Measurements from ENCODE around the gene DIAPH3. TPM values are rescaled to one million over a fixed set of nuclear protein-coding genes. Genes with fewer than 3 reads are reported as not detected.

Gene DIAPH3
- total RNA-seq, 2 experiments from 2014 or later: 24.9 to 34.7 TPM

DNA sequence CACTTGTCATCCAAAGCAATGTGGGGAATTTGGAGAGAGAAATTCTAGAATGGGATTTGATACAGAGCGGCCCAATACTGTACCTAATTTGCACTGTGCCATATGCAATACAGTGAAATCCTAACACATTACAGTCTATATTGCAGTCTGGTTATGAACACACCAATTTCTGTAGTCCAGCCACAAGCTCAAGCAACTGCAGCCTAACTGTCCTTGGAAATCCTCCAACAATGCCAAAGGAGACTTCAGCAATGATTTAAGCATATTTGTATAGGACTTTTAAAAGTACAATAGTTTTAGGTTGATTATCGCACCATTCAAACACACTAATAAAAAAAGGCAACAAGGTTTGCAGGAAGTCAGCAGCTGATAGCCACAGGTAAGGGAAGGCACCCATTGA, 17.3 kb downstream of the DIAPH3 start:
- DNase-seq: no peak
- Mint-ChIP-seq H3K4me1 (peaks cover 4% of the 10 kb centered on the region), H3K4me3 (no peak overlapping the region), H3K9me3 (ENCODE audit: low read depth) (no peaks in the 10 kb centered on the region), H3K27ac (no peak overlapping the region), H3K27me3 (no peaks in the 10 kb centered on the region), H3K36me3 (peaks cover 14% of the 10 kb centered on the region)
- CTCF ChIA-PET: no interaction called here
- no peak for ATAC-seq

GRCh38 chr13:60143775-60144174, 20.0 kb downstream of the DIAPH3 start:
- H3K9me3 Mint-ChIP-seq (ENCODE audit: low read depth): no peaks in the 10 kb centered on the region
- no peak overlapping the region for H3K4me3 Mint-ChIP-seq
- no peak overlapping the region for H3K27ac Mint-ChIP-seq
- CTCF ChIA-PET: no interaction called here
- no peaks in the 10 kb centered on the region for H3K27me3 Mint-ChIP-seq
- peaks cover 6% of the 10 kb centered on the region for H3K36me3 Mint-ChIP-seq
- H3K4me1 Mint-ChIP-seq: no peaks in the 10 kb centered on the region
- DNase-seq: no peak
- no peak for ATAC-seq

GRCh38 chr13:60139272-60139671, 24.5 kb downstream of the DIAPH3 start:
- H3K4me3 Mint-ChIP-seq: no peak overlapping the region
- no peaks in the 10 kb centered on the region for H3K9me3 Mint-ChIP-seq (ENCODE audit: low read depth)
- no peaks in the 10 kb centered on the region for H3K27me3 Mint-ChIP-seq
- peaks cover 2% of the 10 kb centered on the region for H3K36me3 Mint-ChIP-seq
- H3K27ac Mint-ChIP-seq: no peak overlapping the region
- H3K4me1 Mint-ChIP-seq: peaks cover 12% of the 10 kb centered on the region
- ATAC-seq (no peak), DNase-seq (no peak)
- CTCF ChIA-PET: no interaction called here

DNA sequence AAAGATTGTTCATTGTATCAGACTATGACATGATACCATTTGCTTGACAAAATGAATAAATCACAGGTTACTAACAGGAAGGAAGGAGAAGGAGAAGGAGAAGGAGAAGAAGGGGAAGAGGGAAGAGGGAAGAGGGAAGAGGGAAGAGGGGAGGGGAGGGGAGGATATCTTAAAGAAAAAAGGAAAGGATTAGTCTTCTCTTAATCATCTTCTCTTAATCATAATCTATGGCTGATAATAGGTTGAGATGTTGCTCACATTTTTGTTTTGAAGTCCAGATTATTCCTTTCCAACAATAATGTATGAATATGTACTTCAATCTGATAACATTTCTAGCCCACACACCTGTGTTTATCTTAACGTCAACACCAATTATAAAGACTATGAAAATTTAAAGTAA, 25.1 kb downstream of the DIAPH3 start:
- Mint-ChIP-seq H3K27ac (no peak overlapping the region), H3K9me3 (ENCODE audit: low read depth) (no peaks in the 10 kb centered on the region), H3K36me3 (peaks cover 6% of the 10 kb centered on the region), H3K27me3 (no peaks in the 10 kb centered on the region), H3K4me3 (no peak overlapping the region), H3K4me1 (peaks cover 16% of the 10 kb centered on the region)
- CTCF ChIA-PET: no interaction called here
- no peak for DNase-seq
- no peak for ATAC-seq

GRCh38 chr13:60137911-60138560, 25.7 kb downstream of the DIAPH3 start:
- H3K27ac Mint-ChIP-seq: no peak overlapping the region
- no peak for DNase-seq
- H3K36me3 Mint-ChIP-seq: peaks cover 6% of the 10 kb centered on the region
- no peak for ATAC-seq
- no peaks in the 10 kb centered on the region for H3K9me3 Mint-ChIP-seq (ENCODE audit: low read depth)
- H3K4me3 Mint-ChIP-seq: no peak overlapping the region
- CTCF ChIA-PET: interaction anchor here (1.5 kb wide), 1 partner anchor 27 kb away, joined by 3 read pairs; no protein-coding TSS in a partner anchor
- no peaks in the 10 kb centered on the region for H3K27me3 Mint-ChIP-seq
- H3K4me1 Mint-ChIP-seq: peaks cover 16% of the 10 kb centered on the region

GRCh38 chr13:60135344-60135743, 28.4 kb downstream of the DIAPH3 start:
- DNase-seq (no peak), ATAC-seq (no peak)
- H3K36me3 Mint-ChIP-seq: peaks cover 9% of the 10 kb centered on the region
- no peaks in the 10 kb centered on the region for H3K9me3 Mint-ChIP-seq (ENCODE audit: low read depth)
- no peak overlapping the region for H3K4me3 Mint-ChIP-seq
- no peaks in the 10 kb centered on the region for H3K27me3 Mint-ChIP-seq
- CTCF ChIA-PET: no interaction called here
- peaks cover 16% of the 10 kb centered on the region for H3K4me1 Mint-ChIP-seq
- H3K27ac Mint-ChIP-seq: no peak overlapping the region

DNA sequence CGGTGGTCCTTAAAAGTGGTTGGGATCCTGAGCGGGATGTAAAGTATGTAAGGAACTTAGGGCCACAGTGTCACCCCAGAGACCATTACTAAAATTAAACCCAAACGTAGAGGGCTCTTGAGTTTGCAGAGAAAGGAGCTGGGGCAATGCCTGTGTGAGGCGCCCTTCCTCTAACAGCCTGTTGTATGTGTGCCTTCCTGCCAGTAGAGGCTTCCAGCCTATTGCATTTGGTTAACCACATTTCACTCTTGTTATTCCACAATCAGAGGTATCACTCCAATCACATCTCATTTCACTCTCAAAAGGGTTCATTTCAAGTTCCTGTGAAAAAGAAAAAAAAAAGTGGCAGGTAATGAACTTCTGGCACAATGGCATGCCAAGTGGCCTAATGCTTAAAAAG, 29.4 kb downstream of the DIAPH3 start:
- Mint-ChIP-seq H3K4me1 (peaks cover 16% of the 10 kb centered on the region), H3K27me3 (no peaks in the 10 kb centered on the region), H3K36me3 (peaks cover 14% of the 10 kb centered on the region), H3K27ac (no peak overlapping the region), H3K9me3 (ENCODE audit: low read depth) (no peaks in the 10 kb centered on the region), H3K4me3 (no peak overlapping the region)
- peak; percentile 47 for ATAC-seq
- no peak for DNase-seq
- CTCF ChIA-PET: no interaction called here

DNA sequence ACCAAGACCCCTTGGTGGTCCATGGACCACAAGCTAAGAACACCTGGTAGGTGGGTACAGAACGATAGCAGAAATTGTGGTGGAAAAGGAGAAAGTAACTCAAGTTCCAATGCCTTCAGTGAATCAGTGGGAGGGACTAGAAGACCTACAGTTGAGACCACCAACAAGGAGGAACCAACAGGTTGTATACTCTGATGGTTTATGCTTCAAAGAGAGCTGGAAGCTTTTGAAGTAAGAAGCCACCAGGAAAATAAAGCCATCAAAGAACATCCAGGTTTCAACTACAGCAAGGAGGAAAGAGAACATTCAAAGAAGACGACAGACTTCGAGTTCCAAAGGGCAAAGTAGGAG, 42.4 kb downstream of the DIAPH3 start:
- peaks cover 34% of the 10 kb centered on the region for H3K36me3 Mint-ChIP-seq
- DNase-seq (no peak), ATAC-seq (no peak)
- H3K4me1 Mint-ChIP-seq: no peaks in the 10 kb centered on the region
- H3K27me3 Mint-ChIP-seq: no peaks in the 10 kb centered on the region
- H3K9me3 Mint-ChIP-seq (ENCODE audit: low read depth): peaks cover 8% of the 10 kb centered on the region
- H3K4me3 Mint-ChIP-seq: no peak overlapping the region
- CTCF ChIA-PET: no interaction called here
- no peak overlapping the region for H3K27ac Mint-ChIP-seq

GRCh38 chr13:60120617-60121336, 43.0 kb downstream of the DIAPH3 start:
- ATAC-seq: no peak
- H3K4me3 Mint-ChIP-seq: no peak overlapping the region
- H3K9me3 Mint-ChIP-seq (ENCODE audit: low read depth): peaks cover 5% of the 10 kb centered on the region
- H3K4me1 Mint-ChIP-seq: no peaks in the 10 kb centered on the region
- H3K27ac Mint-ChIP-seq: no peak overlapping the region
- CTCF ChIA-PET: no interaction called here
- DNase-seq: no peak
- H3K27me3 Mint-ChIP-seq: no peaks in the 10 kb centered on the region
- H3K36me3 Mint-ChIP-seq: peaks cover 32% of the 10 kb centered on the region

GRCh38 chr13:60118696-60119400, 44.9 kb downstream of the DIAPH3 start:
- Mint-ChIP-seq H3K36me3 (peaks cover 34% of the 10 kb centered on the region), H3K4me3 (no peak overlapping the region), H3K4me1 (no peaks in the 10 kb centered on the region), H3K27ac (no peak overlapping the region), H3K9me3 (ENCODE audit: low read depth) (peaks cover 15% of the 10 kb centered on the region), H3K27me3 (no peaks in the 10 kb centered on the region)
- DNase-seq (no peak), ATAC-seq (no peak)
- CTCF ChIA-PET: no interaction called here

DNA sequence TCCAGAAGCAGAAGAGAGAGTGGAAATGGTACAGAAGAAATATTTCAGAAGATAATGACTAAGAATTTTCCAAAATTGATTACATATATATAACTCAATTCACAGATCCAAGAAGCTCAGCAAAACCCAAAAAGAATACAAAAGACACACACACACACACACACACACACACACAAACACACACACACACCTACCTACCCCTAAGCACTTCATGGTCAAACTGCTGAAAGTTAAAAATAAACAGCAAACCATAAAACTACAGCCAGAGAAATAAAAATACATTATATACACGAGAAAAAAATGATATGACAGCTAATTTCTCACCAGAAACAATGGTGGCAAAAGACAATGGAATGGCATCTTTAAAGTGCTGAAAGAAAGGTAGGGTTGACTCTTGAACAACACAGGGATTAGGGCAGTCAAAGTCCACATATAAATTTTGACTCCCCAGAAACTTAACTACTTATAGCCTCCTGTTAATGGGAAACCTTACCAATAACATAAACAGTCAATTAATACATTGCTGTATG, 49.2 kb downstream of the DIAPH3 start:
- H3K27ac Mint-ChIP-seq: no peak overlapping the region
- ATAC-seq: no peak
- H3K27me3 Mint-ChIP-seq: no peaks in the 10 kb centered on the region
- H3K4me1 Mint-ChIP-seq: no peaks in the 10 kb centered on the region
- H3K9me3 Mint-ChIP-seq (ENCODE audit: low read depth): peaks cover 18% of the 10 kb centered on the region
- CTCF ChIA-PET: no interaction called here
- H3K4me3 Mint-ChIP-seq: no peak overlapping the region
- DNase-seq: no peak
- H3K36me3 Mint-ChIP-seq: peaks cover 52% of the 10 kb centered on the region

- Mint-ChIP-seq H3K36me3 (peaks cover 56% of the 10 kb centered on the region), H3K27ac (no peak overlapping the region), H3K27me3 (no peaks in the 10 kb centered on the region), H3K4me3 (no peak overlapping the region), H3K4me1 (no peaks in the 10 kb centered on the region), H3K9me3 (ENCODE audit: low read depth) (peaks cover 13% of the 10 kb centered on the region)
- DNase-seq (no peak), ATAC-seq (no peak)
- CTCF ChIA-PET: no interaction called here
Measured at GRCh38 chr13:60112771-60113170, 51.0 kb downstream of the DIAPH3 start.

GRCh38 chr13:60111691-60112090, 52.0 kb downstream of the DIAPH3 start:
- no peak for ATAC-seq
- H3K36me3 Mint-ChIP-seq: peaks cover 60% of the 10 kb centered on the region
- peaks cover 13% of the 10 kb centered on the region for H3K9me3 Mint-ChIP-seq (ENCODE audit: low read depth)
- no peaks in the 10 kb centered on the region for H3K27me3 Mint-ChIP-seq
- no peak overlapping the region for H3K27ac Mint-ChIP-seq
- CTCF ChIA-PET: no interaction called here
- no peak for DNase-seq
- no peak overlapping the region for H3K4me3 Mint-ChIP-seq
- no peaks in the 10 kb centered on the region for H3K4me1 Mint-ChIP-seq

GRCh38 chr13:60109285-60109684, 54.4 kb downstream of the DIAPH3 start:
- Mint-ChIP-seq H3K36me3 (peaks cover 54% of the 10 kb centered on the region), H3K4me3 (no peak overlapping the region), H3K9me3 (ENCODE audit: low read depth) (peaks cover 6% of the 10 kb centered on the region), H3K27me3 (no peaks in the 10 kb centered on the region), H3K27ac (no peak overlapping the region), H3K4me1 (no peaks in the 10 kb centered on the region)
- CTCF ChIA-PET: no interaction called here
- no peak for DNase-seq
- no peak for ATAC-seq
